ENCODE data around the gene ITGA5. TPM values are rescaled to one million over a fixed set of nuclear protein-coding genes. Genes with fewer than 3 reads are reported as not detected.
A peak's percentile ranks its signal among the peaks of the same experiment; 100 is the strongest.

ITGA5 gene
- 168 TPM for total RNA-seq

- H3K9me3 ChIP-seq (ENCODE audit: low read depth, low read length), result no peaks in the 10 kb centered on the region
- no peaks in the 10 kb centered on the region for H3K27me3 ChIP-seq (ENCODE audit: insufficient read depth, low read length)
- peak within 1 kb of the TSS; percentile 82 for H3K4me3 ChIP-seq (ENCODE audit: low read length)
- peaks cover 70% of the 10 kb centered on the region for H3K4me1 ChIP-seq (ENCODE audit: insufficient read depth, low read length)
Measured at GRCh38 chr12:54419088-54419887, at the start of gene ITGA5. Gene ITGA5, minus strand, starts transcription at chr12:54419266. Its CDS starts 68 bp downstream, at chr12:54419198.

- Histone ChIP-seq H3K4me3 (ENCODE audit: low read length) (no peak overlapping the region), H3K27me3 (ENCODE audit: insufficient read depth, low read length) (no peaks in the 10 kb centered on the region), H3K4me1 (ENCODE audit: insufficient read depth, low read length) (peaks cover 12% of the 10 kb centered on the region), H3K9me3 (ENCODE audit: low read depth, low read length) (no peaks in the 10 kb centered on the region)
Measured at GRCh38 chr12:54465857-54466523, 46.9 kb upstream of the ITGA5 start.

DNA sequence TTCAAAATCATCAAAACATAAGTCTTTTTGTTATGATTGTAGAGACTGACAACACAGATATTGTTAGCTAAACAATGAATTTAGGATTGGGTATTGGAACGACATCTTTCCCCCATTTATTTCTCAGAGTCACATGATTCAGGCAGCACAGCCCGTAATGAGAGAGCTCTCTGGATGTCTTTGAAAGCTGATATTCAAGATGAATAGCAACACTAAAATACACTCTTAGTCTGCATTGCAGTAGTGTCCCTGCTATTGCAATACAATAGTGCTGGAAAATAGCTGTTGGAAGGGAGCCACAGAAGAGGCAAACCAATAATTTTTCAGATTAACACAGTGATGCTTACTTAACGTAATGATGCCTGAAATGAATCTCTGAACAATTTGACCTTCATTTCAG lies 44.4 kb upstream of the ITGA5 start:
- no peak overlapping the region for H3K4me3 ChIP-seq (ENCODE audit: low read length)
- no peaks in the 10 kb centered on the region for H3K9me3 ChIP-seq (ENCODE audit: low read depth, low read length)
- H3K27me3 ChIP-seq (ENCODE audit: insufficient read depth, low read length), result no peaks in the 10 kb centered on the region
- peaks cover 12% of the 10 kb centered on the region for H3K4me1 ChIP-seq (ENCODE audit: insufficient read depth, low read length)

DNA sequence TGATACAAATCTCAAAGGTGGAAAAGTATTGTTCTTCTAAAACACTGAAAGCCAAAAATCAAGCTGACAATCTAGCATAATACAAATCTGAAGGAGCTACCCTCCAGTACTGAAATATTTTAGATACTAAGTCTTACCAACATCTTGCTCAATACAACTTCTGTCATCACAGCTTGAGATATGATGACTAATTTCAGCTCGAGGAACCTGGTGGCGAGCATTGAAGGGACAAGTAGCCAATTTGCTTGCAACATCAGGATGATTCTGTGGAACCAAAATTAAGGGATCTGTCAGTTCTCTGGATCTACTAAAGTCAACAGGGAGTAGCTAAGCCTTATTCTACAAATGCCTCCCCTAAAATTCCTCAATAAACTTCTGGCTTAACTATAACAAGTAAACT lies 44.0 kb upstream of the ITGA5 start:
- H3K27me3 ChIP-seq (ENCODE audit: insufficient read depth, low read length), result no peaks in the 10 kb centered on the region
- no peaks in the 10 kb centered on the region for H3K9me3 ChIP-seq (ENCODE audit: low read depth, low read length)
- no peak overlapping the region for H3K4me3 ChIP-seq (ENCODE audit: low read length)

GRCh38 chr12:54460317-54460923 lies 41.4 kb upstream of the ITGA5 start:
- Histone ChIP-seq H3K27me3 (ENCODE audit: insufficient read depth, low read length) (no peaks in the 10 kb centered on the region), H3K9me3 (ENCODE audit: low read depth, low read length) (no peaks in the 10 kb centered on the region), H3K4me1 (ENCODE audit: insufficient read depth, low read length) (peaks cover 12% of the 10 kb centered on the region), H3K4me3 (ENCODE audit: low read length) (no peak overlapping the region)

More for the DNA sequence above, 44.0 kb upstream of the ITGA5 start:
- peaks cover 12% of the 10 kb centered on the region for H3K4me1 ChIP-seq (ENCODE audit: insufficient read depth, low read length)

DNA sequence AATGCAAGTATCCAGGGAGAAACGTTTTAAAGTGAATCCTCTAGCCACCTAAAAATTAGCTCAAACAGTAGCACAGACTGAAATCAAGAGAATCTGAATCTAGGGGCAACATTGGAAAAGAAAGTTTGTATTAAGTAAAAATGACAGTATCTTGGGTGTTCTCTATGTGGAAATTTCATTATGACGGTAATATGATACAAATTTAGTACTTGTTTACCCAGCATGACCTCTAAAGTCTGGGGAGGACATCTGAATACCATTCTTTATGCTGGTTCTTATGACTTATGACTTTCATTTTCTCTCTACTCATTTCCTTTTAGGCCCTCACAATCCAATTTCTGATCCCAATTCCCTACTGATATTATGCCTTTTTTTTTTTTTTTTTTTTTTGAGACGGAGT lies 40.3 kb upstream of the ITGA5 start:
- no peaks in the 10 kb centered on the region for H3K9me3 ChIP-seq (ENCODE audit: low read depth, low read length)
- peaks cover 12% of the 10 kb centered on the region for H3K4me1 ChIP-seq (ENCODE audit: insufficient read depth, low read length)
- no peak overlapping the region for H3K4me3 ChIP-seq (ENCODE audit: low read length)

GRCh38 chr12:54455760-54456469 lies 36.8 kb upstream of the ITGA5 start:
- no peaks in the 10 kb centered on the region for H3K4me1 ChIP-seq (ENCODE audit: insufficient read depth, low read length)
- no peaks in the 10 kb centered on the region for H3K9me3 ChIP-seq (ENCODE audit: low read depth, low read length)
- H3K4me3 ChIP-seq (ENCODE audit: low read length), result no peak overlapping the region
- no peaks in the 10 kb centered on the region for H3K27me3 ChIP-seq (ENCODE audit: insufficient read depth, low read length)

More for the DNA sequence above, 40.3 kb upstream of the ITGA5 start:
- H3K27me3 ChIP-seq (ENCODE audit: insufficient read depth, low read length), result no peaks in the 10 kb centered on the region

- no peak overlapping the region for H3K4me3 ChIP-seq (ENCODE audit: low read length)
- H3K9me3 ChIP-seq (ENCODE audit: low read depth, low read length), result no peaks in the 10 kb centered on the region
- H3K4me1 ChIP-seq (ENCODE audit: insufficient read depth, low read length), result no peaks in the 10 kb centered on the region
- no peaks in the 10 kb centered on the region for H3K27me3 ChIP-seq (ENCODE audit: insufficient read depth, low read length)
Measured at GRCh38 chr12:54452628-54453027, 33.6 kb upstream of the ITGA5 start.

GRCh38 chr12:54448344-54448743 lies 29.3 kb upstream of the ITGA5 start:
- no peaks in the 10 kb centered on the region for H3K27me3 ChIP-seq (ENCODE audit: insufficient read depth, low read length)
- H3K4me3 ChIP-seq (ENCODE audit: low read length), result no peak overlapping the region
- no peaks in the 10 kb centered on the region for H3K4me1 ChIP-seq (ENCODE audit: insufficient read depth, low read length)
- H3K9me3 ChIP-seq (ENCODE audit: low read depth, low read length), result no peaks in the 10 kb centered on the region

- Histone ChIP-seq H3K4me3 (ENCODE audit: low read length) (no peak overlapping the region), H3K9me3 (ENCODE audit: low read depth, low read length) (no peaks in the 10 kb centered on the region), H3K4me1 (ENCODE audit: insufficient read depth, low read length) (no peaks in the 10 kb centered on the region)
Measured at GRCh38 chr12:54447917-54448316, 28.9 kb upstream of the ITGA5 start.

GRCh38 chr12:54444206-54444605 lies 25.1 kb upstream of the ITGA5 start:
- Histone ChIP-seq H3K27me3 (ENCODE audit: insufficient read depth, low read length) (no peaks in the 10 kb centered on the region), H3K9me3 (ENCODE audit: low read depth, low read length) (no peaks in the 10 kb centered on the region), H3K4me1 (ENCODE audit: insufficient read depth, low read length) (no peaks in the 10 kb centered on the region), H3K4me3 (ENCODE audit: low read length) (no peak overlapping the region)

More at GRCh38 chr12:54447917-54448316, 28.9 kb upstream of the ITGA5 start:
- H3K27me3 ChIP-seq (ENCODE audit: insufficient read depth, low read length), result no peaks in the 10 kb centered on the region

GRCh38 chr12:54443446-54443845 lies 24.4 kb upstream of the ITGA5 start:
- no peak overlapping the region for H3K4me3 ChIP-seq (ENCODE audit: low read length)
- H3K9me3 ChIP-seq (ENCODE audit: low read depth, low read length), result no peaks in the 10 kb centered on the region
- H3K27me3 ChIP-seq (ENCODE audit: insufficient read depth, low read length), result no peaks in the 10 kb centered on the region
- no peaks in the 10 kb centered on the region for H3K4me1 ChIP-seq (ENCODE audit: insufficient read depth, low read length)

DNA sequence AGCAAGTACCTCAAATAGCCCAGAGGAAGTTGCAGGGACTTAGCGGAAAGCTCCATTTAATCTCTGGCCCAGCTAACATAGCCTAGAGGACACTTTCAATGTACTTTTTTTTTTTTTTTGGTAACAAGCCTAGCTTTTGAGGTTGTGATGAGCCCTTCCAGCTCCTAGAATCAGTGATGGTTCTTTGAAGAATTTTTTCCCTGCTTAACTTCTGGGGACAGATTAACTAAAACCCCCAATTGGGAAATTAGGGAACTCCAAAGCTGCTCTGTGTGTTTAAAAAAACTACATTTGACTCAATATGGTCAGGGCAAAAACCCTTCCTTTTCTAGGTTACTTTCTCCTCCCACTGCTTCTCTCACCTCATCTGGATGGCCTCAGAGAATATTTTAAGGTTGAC lies 23.9 kb upstream of the ITGA5 start:
- no peak overlapping the region for H3K4me3 ChIP-seq (ENCODE audit: low read length)
- H3K9me3 ChIP-seq (ENCODE audit: low read depth, low read length), result no peaks in the 10 kb centered on the region
- no peaks in the 10 kb centered on the region for H3K4me1 ChIP-seq (ENCODE audit: insufficient read depth, low read length)
- no peaks in the 10 kb centered on the region for H3K27me3 ChIP-seq (ENCODE audit: insufficient read depth, low read length)

DNA sequence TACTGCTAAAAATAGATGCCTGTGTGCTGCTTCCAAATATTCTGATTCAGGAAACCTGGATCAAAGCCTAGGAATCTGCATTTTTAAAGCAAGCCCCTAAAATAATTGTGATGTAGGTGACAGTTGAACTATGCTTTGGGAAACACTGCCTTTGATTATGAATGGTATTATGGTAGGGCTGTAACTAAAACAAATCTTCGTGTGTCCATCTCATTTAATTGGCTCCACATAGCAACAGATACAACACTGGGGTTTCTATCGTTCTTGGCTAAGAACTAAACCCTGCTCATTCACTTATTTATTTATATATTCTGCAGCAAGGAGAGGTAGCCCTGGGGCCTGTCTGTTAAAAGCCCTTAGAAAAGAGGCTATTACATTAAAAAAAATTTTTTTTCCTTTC lies 23.0 kb upstream of the ITGA5 start:
- Histone ChIP-seq H3K4me3 (ENCODE audit: low read length) (no peak overlapping the region), H3K9me3 (ENCODE audit: low read depth, low read length) (no peaks in the 10 kb centered on the region), H3K4me1 (ENCODE audit: insufficient read depth, low read length) (no peaks in the 10 kb centered on the region), H3K27me3 (ENCODE audit: insufficient read depth, low read length) (no peaks in the 10 kb centered on the region)
